GM10266 (cell line): ENCODE measurements around the gene MSANTD1.

Experiments
- DNase-seq: peaks from one replicate; pipeline ENCODE4 v3.0.0; 2012; ENCODE audit errors: extremely low spot score
- CTCF ChIP-seq: IDR thresholded peaks from 2 replicates; pipeline ENCODE4 v1.5.1; 2012; ENCODE audit warnings: mild to moderate bottlenecking, low read depth; ENCODE audit not compliant: control insufficient read depth, insufficient read depth; ENCODE audit errors: missing control alignments

Gene MSANTD1

DNA sequence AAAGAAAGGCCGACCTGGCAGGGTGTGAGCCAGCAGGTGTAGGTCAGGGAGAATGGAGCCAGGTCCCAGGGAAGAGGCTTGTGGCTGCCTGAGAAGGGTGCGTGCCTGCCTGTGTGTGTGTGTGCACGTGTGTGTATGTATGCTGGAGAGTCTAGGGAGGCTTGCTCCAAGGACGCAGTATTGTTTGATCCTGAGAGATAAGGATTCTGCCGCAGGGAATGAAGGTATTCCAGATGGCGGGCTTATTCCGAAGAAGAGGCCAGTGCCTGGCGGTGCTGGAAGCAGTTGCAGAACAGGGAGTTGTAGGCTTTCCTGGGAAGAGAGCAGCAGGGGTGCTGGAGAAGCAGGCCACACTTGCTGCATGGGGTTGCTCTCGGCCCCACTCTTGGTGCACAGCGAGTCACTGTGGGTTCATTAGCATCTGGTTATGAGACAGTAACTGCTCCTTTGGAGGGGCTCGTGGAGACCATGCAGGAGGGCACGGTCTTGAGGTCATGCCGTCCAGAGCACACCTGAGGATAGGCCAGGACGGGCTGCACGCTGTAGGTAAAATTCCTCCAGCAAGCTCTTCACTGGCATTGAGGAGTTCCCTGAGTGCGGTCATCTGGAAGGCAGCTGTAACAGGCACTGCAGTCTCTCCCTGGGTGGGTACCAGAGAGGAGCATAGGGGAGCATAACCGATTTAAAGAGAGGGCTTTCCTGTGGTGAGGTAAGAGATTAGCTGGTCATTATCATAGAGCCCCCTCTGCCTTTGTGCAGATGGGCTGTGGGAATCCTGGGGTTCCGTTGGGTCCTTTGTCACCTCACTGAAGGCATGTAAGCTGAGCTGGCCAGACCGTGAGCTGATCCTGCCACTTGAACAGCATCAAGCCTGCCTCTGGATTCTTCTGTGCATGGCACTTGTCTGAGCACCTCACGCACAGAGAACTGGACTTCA is 29.9 kb upstream of the MSANTD1 start:
- no peak for TF ChIP-seq CTCF
- no peak for DNase-seq

GRCh38 chr4:3219761-3220475 is 29.0 kb upstream of the MSANTD1 start:
- no peak for DNase-seq
- no peak for TF ChIP-seq CTCF

DNA sequence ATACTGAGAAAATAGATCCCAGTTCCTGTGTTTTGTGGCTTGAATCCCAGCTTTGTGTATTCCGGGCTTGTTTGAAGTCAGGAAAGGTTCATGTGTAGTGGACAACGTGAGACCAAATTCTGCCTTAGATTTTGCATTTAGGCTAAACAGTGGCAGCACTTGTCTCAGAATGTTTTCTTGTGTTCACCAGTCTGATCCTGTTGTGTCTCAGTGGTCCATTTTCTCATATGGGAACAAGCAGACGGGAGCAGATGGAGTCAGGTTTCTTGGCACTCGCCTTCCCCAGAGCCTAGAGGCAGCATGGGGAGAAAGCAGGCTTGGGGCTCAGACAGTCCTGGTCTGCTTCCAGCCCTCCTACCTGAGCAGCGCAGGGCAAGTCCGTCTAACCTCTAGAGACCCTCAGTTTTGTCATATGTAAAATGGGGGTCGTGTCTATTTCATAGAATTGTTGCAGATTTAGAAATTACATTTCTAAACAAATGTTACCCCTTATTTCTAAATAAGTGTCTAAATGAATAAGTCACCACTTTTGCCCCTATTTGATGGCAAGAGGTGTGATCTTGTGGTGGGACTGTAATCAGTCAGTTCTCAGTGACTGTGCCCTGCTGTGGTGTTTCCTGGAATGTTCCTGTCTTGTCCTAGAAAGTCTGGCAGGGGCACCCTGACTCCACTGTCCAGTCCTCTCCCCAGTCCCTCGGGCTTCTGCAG is 28.3 kb upstream of the MSANTD1 start:
- no peak for TF ChIP-seq CTCF
- no peak for DNase-seq

GRCh38 chr4:3221184-3221494 is 27.8 kb upstream of the MSANTD1 start:
- DNase-seq, result no peak
- TF ChIP-seq CTCF, result no peak

DNA sequence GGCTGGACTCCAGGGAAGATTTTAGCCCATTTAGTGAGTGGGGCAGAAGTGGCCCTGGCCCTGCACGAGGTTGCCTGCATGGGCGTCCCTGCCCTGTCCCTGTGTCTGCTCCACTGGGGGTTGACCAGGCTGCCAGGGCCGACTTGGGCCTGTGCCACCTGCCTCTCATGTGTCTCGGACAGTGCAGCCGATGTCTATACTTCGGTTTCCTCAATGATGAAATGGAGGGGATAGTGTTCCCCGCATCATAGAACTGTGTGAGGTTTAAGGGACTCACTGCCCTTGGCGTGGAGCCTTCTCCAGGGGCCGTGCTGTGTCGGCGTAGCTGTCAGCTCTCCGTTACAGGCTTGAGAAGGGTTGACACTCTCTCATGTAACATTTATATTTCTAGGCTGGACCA is 27.0 kb upstream of the MSANTD1 start:
- DNase-seq, result no peak
- TF ChIP-seq CTCF, result no peak

DNA sequence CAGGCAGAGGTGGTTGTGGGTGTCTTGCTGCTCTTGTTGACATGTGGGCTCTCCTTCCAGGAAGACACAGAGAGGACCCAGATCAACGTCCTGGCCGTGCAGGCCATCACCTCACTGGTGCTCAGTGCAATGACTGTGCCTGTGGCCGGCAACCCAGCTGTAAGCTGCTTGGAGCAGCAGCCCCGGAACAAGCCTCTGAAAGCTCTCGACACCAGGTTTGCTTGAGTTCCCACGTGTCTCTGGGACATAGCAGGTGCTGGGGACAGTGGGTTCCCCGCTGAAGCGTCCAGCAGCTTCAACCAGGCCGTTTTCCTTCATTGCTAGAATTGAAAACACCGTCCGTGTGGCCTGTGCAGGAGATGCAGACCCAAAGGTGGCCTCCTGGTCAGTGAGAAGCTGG is 25.6 kb upstream of the MSANTD1 start:
- no peak for DNase-seq
- TF ChIP-seq CTCF, result no peak
